Measurements from ENCODE around the gene TM9SF3.
"Not testable (repeated sequence)": the region's sequence is repeated elsewhere in the genome, so short reads cannot be mapped to it uniquely, and the experiment has no call there.

TM9SF3 gene

DNA sequence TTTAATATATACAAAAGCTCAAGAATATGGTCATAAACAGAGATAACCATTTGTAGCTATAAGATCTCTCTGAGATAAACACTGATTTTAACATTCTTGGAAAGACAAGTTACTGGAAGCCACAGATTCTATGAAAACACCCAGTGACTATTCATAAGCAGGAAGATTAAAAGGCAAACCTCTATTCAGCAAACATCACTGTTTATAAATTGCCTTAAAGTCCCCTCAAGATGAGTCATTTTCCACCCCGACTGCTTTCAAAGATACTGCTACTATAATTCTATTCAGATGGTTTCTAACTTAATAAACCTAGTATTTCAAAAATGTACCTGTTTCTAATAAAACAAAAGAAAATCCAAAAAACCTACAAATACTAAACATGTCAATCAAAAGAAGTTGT lies 21.0 kb downstream of the TM9SF3 start:
- DNase-seq: no peak

- no peak for DNase-seq
Observed at GRCh38 chr10:96560966-96561887, 25.6 kb downstream of the TM9SF3 start.

- DNase-seq: no peak
Observed at GRCh38 chr10:96560489-96560888, 26.3 kb downstream of the TM9SF3 start.

- no peak for DNase-seq
Observed at GRCh38 chr10:96556003-96556402, 30.8 kb downstream of the TM9SF3 start.

GRCh38 chr10:96555330-96555729 lies 31.5 kb downstream of the TM9SF3 start:
- DNase-seq: no peak

DNA sequence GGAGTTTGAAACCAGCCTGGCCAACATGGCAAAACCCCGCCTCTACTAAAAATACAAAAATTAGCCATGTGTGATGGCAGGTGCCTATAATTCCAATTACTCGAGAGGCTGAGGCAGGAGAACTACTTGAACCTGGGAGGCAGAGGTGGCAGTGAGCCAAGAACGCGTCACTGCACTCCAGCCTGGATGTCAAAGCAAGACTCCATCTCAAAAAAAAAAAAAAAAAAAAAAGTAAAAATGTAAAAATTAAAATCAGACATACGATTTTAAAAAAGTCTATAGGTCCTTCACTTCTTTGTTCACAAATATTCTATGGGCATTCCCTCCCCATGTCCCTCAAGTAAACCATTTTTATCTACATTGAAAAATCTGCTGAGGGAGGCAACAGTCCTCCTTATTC lies 38.2 kb downstream of the TM9SF3 start:
- no peak for DNase-seq

GRCh38 chr10:96545558-96545957 lies 41.3 kb downstream of the TM9SF3 start:
- DNase-seq: not testable (repeated sequence)

DNA sequence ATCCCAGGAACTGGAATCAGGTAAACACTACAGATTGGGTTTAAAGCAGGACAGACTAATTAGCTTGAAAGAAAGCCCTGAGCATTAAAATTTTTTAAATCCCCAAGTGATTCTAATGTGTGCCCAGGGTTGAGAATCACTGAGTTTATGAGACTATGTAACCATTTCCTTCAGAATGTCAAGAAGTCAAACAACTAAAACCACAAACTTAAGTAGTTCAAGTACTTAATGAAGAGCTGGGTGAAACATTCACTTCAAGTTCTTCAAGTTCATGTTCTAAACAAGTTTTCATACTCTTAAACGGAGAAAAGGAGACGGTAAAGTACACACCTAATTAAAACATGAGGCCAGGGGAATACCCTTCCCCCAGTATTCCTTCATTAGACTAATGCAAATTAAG lies 44.9 kb downstream of the TM9SF3 start:
- no peak for DNase-seq

GRCh38 chr10:96540240-96540639 lies 46.6 kb downstream of the TM9SF3 start:
- DNase-seq: no peak

DNA sequence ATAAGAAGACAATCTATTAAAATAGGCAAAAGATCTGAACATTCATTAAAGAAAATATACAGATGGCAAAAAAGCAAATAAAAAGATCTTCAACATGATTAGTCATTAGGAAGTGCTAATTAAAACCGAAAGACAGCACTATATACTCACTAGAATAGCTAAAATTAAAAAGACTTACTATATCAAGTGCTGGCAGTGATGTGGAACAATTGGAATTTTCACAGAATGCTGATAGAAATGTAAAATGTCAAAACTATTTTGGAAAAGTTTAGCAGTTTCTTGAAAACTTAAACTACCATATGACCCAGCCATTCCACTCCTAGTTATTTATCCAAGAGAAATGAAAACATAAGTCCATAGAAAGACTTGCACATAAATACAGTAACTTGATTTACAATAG lies 48.1 kb downstream of the TM9SF3 start:
- no peak for DNase-seq

DNA sequence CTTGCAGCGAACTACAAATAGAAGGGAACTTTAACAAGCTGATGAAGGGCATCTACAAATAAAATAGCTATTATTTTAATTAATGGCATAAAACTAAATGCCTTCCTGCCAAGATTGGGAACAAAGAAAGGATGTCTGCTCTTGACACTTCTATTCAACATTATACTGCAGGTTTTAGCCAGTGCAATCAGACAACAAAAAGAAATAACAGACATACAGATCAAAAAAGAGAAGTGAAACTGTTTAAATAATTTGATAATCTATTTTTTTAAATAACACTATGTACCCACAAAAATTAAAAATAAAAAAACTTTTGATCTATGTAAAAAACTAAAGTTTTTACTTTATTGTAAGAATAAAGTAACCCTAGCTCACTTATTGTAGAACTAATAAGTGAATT lies 50.7 kb downstream of the TM9SF3 start:
- no peak for DNase-seq

- no peak for DNase-seq
Observed at GRCh38 chr10:96532523-96532922, 54.3 kb downstream of the TM9SF3 start.

DNA sequence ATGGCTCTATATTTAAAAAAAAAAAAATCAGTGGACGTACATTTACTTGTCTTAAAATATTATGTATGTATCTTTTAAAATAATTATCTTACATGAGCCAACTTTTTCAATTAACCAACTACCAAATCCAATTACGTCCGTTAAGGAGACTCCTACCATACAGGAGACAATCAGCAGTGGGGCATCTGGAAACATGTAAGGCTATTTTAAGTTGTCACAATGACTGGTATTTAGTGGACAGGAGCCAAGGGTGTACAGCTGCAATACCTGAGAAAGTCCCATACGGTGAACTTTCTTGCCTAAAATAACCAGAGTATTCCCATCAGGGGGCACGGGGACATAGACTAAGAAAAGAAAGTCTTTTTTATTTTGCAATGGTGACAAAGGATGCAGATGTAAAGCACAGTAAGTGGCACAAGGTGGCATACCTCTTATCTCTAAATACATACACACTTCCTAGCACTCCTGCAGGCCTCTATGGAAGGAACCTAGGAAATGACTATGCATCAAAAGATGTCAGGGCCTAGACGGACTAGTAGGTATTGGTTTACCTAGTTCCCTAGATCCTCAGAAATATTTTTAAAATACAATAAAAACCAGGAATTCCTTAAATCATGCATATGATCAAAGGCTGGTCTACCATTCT lies 57.1 kb downstream of the TM9SF3 start:
- DNase-seq: no peak

GRCh38 chr10:96524741-96525140 lies 62.1 kb downstream of the TM9SF3 start:
- no peak for DNase-seq

- DNase-seq: no peak
Observed at GRCh38 chr10:96517284-96517683, 69.5 kb downstream of the TM9SF3 start.

- DNase-seq: no peak
Observed at GRCh38 chr10:96516337-96516736, 70.5 kb downstream of the TM9SF3 start.

DNA sequence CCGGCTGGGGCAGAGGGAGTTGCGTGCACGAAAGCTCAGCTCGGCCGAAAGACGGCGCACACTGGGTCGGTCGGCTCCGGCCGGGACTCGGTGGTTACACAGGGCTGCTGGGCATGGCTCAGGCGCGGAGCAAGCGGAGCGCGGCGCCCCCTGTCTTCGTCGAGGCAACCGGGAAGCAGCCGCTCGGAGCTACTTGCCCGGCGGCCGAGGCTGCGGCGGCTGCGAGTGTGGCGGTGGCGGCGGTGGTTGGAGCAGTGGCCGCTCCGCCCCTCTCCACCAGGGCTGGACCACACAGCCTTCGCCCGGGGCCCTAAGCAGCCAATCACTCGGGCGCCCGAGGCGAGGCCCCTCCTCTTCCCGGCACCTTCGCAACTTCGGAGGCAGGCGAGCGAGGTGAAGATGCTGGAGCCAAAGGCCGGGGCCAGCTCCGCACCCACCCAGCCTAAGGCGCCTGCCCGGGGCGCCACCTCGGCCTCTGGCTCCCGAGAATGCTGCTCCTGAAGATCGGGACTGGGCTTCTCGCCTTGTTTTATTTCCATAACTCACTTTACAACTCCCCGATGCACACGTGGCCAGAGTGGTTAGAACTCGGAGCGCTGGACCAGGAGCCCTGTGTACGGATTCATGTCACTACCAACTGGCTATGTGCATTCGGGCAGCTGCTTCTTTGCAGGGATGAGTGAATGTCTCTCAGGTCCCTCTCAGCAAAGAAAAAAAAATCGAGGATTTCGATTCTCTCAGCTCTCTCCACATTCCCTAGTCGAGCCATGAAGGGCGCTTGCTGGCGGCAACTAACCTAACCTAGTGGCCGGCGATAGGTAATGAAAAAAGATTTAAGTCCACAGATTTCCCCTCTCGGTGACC lies 72.9 kb downstream of the TM9SF3 start, which contains the start of gene TLL2:
TLL2 (minus strand) TSS at position 229 of the 864 bp plus-strand sequence. CDS start 241 bp downstream, outside the sequence.
- peak; percentile 49 for DNase-seq

DNA sequence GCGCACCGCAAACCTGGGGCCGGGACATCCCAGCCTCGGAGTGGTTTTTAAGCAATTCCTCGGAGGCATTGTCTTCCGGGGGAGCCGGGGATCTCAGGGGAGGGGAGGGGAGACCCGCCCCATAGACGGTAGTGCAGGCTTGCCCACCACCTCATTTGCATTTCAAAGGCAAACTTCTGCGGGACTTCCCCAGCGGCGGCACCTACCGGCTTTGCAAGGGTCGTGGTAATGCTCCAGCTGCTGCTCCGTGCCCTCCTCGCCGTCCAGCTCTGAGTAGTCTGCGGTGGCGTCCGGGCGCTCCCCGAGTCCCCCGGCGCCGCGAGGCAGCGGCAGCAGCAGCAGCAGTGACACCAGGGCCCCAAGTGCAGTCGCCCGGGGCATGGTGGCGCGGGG lies 73.5 kb downstream of the TM9SF3 start:
- peak; percentile 29 for DNase-seq

GRCh38 chr10:96512524-96513304 lies 74.1 kb downstream of the TM9SF3 start:
- no peak for DNase-seq

DNA sequence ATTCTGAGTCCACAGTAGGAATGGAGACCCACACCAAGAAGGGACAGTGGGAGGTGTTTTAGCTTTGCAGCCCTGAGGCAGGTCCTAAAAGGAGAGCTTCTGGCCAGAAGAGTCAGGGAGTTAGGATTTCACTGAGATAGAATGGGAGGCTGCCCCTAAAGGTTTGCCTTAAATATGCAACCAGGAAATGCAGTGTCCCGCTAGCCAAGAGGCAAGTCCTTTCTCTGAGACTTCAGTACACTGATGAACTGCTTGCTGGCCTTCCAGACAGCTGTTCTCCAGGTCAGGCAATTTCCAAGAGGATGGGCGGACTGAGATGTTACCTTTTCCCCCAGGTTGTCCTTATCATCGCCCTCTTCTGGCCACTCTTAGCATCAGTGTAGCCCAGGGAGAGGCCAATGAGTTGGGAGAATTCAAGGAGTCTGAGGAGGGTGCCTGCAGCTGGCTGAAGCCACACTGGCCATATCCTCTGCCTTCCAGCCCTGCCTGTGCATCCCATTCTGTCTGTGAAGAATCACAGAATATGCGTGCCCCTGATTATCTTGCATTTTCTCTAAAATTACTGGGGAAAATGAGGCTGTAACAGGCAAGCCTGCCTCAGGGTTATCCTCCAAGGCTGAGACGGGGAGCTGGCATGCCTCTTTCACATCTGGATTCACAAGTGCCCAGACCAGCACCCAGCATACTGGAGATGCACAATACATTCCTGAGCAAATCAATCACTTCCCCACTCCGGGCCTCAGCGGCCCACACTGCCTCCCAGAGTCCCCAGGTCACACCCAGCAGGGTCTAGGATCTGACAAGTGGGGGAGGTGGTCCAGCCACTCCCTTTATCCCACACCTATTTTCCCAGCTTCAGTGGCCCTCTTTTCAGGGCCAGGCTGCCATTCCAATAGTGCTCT lies 75.5 kb downstream of the TM9SF3 start:
- no peak for DNase-seq

GRCh38 chr10:96509017-96509641 lies 77.7 kb downstream of the TM9SF3 start:
- DNase-seq: no peak
